HuH-7 (cell line): ENCODE measurements around the gene DNAH7.

Experiments
- DNase-seq: peaks from one replicate; pipeline ENCODE4 v3.0.0; 2011; ENCODE audit warnings: low spot score

Gene DNAH7

GRCh38 chr2:195808189-195808588 lies 260.4 kb downstream of the DNAH7 start:
- no peak for DNase-seq

GRCh38 chr2:195805283-195805976 lies 263.2 kb downstream of the DNAH7 start:
- no peak for DNase-seq

- DNase-seq = no peak
These were observed 272.8 kb downstream of the DNAH7 start for GRCh38 chr2:195795879-195796278.

DNA sequence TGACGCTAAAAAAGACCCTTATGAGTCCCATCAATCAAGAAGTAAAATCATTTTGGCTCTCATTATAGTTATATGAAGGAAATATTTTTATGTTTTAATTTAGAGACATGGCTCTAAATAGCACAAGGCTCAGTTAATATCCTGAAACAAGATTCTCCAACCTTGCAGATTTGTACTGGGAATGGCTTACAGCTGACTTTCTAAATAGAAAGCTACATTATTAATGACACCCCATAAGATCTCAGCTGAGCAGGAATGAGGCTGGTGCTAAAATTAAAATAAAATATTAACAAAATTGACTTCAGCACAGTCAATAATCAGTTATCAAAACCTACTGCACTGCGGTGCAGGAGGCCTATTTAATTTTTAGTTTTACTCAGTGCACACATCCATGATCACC lies 274.8 kb downstream of the DNAH7 start:
- no peak for DNase-seq

DNA sequence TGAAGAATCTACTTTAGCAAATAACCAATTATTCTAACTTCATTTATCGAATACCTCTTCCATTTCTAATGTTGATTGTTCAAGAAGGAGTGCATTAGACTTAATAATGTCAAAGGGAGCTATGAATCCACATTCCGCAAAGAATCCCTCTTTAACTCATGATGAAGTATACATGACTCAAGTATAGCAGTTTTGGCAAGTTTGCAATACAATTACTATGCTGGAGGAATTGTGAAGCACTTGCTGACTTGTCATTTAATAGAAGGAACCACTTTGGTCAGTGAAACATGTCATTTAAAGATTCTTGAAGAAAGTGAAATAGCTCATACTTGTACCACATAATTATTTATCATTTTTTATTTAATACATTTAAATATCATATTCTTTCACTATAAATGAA lies 286.5 kb downstream of the DNAH7 start:
- no peak for DNase-seq

DNA sequence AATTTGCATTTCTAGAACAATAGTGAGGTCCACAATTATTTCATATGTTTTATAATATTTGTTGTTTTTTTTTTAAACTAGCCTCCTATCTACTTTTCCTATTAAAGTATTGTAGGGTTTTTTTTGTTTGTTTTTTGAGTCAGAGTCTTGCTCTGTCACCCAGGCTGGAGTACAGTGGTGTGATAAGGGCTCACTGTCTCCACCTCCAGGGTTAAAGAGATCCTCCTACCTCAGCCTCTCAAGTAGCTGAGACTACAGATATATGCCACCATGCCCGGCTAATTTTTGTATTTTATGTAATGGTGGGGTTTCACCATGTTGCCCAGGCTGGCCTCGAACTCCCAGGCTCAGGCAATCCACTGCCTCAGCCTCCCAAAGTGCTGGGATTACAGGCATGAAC lies 289.1 kb downstream of the DNAH7 start:
- no peak for DNase-seq

DNA sequence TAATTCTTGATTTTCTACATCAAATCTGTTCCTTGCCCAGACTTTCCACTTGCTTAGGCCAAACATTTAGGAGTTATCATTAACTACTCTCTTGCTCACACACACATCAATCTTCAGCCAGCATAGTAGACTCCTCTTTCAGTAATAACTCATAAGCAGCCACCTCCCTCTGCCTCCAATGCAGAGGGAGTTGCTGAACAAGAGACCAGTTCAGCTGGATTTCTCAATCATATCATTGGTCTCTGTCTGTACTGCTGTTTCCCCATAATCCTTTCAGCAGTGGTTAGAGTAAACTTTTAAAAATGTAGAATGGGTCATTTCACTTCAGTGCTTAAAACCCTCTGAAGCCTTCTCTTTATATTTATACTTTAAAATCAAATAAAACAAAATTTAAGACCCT lies 298.7 kb downstream of the DNAH7 start:
- no peak for DNase-seq

- no peak for DNase-seq
These were observed 300.2 kb downstream of the DNAH7 start for GRCh38 chr2:195768431-195768830.

GRCh38 chr2:195766691-195767090 lies 301.9 kb downstream of the DNAH7 start:
- no peak for DNase-seq

DNA sequence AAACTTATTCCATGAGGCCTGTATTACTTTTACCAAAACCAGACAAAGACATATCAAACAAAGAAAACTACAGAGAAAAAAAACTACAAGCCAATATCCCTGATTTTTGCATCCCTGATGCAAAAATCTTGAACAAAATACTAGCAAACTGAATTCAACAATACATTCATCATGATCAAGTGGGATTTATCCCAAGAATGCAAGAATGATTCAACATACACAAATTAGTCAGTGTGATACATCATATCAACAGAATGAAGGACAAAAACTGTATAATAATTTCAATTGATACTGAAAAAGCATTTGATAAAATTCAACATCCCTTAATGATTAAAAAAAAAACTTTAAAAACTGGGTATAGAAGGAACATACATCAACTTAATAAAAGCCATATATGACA lies 304.8 kb downstream of the DNAH7 start:
- DNase-seq = no peak

- DNase-seq = no peak
These were observed 308.8 kb downstream of the DNAH7 start for GRCh38 chr2:195759877-195760276.

DNA sequence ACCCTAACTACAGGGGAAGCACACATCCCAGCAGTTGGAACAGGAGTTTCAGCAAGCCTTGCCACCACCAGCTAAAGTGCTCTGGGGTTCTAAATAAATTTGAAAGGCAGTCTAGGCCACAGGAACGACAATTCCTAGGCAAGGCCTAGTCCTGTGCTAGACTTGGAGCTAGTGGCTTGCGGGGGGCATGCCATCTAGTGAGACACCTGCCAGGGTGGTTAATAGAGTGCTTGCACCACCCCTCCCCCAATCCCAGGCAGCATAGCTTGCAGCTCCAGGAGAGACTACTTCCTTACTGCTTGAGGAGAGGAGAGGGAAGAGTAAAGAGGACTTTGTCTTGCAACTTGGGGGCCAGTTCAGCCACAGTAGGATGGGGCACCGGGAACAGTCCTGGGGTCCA lies 309.8 kb downstream of the DNAH7 start:
- no peak for DNase-seq

DNA sequence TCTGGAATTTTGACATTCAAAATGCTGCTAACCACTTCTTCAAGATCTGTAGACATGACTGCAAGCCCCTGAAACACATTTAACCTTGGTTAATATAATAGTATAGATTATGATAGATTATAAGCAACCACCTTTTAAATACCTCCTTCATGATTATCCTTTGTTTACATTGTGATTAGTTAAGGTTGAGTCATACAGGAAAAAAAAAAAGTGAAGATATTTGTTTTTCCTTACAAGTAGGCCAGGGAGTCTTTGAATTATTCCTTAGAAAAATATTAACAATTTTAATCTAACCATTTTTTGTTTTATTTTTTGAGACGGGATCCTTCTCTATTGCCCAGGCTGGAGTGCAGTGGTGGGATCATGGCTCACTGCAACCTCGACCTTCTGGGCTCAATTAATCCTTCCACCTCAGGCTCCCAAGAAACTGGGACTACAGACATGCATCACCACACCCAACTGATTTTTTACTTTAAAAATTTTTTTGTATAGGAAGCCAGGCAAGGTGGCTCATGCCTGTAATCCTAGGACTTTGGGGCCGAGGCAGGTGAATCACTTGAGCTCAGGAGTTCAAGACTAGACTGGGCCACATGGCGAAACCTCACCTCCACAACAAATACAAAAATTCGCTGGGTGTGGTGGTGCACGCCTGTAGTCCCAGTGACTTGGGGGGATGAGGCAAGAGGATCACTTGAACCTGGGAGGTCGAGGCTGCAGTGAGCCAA lies 312.3 kb downstream of the DNAH7 start:
- no peak for DNase-seq

DNA sequence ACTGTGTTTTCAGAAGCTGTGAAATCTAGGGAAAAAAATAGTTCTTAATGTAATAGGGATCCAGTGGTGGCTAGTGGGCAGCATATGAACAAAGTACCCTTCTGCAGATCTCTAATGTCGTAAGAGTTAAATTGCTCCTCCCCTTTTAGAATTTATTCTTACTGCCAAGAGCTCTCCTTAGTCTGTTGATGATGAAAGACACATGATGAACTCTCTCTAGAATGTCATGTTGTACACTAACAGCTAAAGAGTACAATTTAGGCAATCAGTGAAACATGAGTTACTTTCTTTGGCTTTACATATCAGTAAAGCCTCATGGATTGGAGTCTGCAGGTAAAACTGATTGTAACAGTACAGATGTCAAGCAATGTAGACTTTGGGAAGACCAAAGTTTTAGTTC lies 327.4 kb downstream of the DNAH7 start:
- DNase-seq = no peak

GRCh38 chr2:195737511-195738325 lies 330.9 kb downstream of the DNAH7 start:
- DNase-seq = no peak

GRCh38 chr2:195735347-195735746 lies 333.3 kb downstream of the DNAH7 start:
- DNase-seq = no peak

DNA sequence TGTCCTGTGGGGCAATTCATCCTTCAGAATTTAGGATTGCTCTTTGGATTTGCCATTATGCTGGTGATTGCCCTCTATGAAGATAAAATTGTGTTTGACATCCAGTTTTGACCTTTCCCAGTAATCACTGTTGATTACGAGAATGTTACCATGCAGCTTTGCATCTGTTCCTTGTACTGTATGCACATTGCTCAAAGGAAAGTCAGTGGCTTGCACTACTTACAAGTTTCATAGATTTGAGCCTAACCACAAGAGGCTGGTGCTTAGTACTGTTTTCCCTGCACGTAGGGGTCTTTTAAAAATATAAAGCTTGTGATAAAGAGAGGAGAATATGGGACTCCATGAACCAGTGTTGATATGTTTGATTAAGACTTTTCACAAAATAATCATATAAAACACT lies 333.7 kb downstream of the DNAH7 start:
- no peak for DNase-seq

- no peak for DNase-seq
These were observed 334.2 kb downstream of the DNAH7 start for GRCh38 chr2:195734395-195734794.

DNA sequence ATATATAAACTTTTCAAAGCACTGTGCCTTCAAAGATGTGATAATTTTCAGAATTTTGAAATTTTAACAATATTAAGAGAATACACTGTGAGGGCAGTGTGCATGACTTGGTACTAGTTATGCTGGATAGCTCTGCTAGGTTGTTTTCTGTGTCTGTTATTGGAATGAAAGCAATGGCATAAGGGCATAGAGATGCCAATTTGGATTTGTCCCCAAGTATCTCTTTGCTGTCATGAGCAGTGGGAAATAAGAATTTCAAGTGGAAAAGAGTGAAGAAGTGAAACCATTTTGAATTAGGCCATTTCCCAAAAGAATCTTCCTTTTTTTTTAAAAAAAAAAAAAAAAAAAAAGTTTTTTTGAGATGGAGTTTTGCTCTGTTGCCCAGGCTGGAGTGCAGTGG lies 334.8 kb downstream of the DNAH7 start:
- DNase-seq = no peak

DNA sequence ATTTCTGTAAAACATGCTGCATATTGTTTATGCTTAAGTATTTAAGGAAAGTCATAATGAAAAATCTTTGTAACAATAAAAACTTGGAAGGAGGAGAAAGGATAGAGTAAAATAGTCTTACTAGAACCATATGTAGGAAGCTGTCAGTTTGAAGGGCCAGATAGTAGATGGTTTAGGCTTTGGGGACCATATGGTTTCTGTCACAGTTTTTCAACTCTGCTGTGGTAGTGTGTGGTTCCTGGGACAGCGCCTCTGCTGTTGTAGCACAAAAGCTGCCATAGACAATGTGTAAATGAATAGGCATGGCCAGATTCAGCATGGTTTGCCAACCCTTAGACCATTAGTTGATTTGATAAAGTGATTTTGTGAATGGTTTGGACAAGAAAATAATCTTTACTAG lies 336.1 kb downstream of the DNAH7 start:
- DNase-seq = no peak

- no peak for DNase-seq
These were observed 337.7 kb downstream of the DNAH7 start for GRCh38 chr2:195730912-195731311.

DNA sequence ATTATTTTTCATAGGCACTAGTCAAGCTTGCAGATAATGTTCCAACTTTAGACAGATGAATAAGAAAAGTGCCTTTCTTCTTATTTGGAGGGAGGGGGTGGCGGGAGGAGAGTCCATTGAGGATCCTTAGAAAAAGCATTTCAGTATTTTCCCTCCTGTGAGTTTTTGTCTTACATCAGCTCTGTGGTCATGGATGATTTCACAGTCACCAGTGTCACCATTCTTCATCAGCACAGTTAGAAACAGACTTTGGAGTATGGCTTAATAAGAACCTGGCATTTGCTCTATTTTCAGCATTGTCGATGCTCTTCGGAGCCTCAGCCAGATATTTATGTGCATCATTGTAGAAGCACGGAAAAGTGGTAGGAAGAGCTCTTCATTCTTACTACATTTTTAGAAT lies 341.5 kb downstream of the DNAH7 start:
- no peak for DNase-seq

- no peak for DNase-seq
These were observed 346.6 kb downstream of the DNAH7 start for GRCh38 chr2:195722075-195722474.
